RWPE1 (cell line): ENCODE data around the gene PRRG1.

Experiments
- CTCF ChIA-PET: fragments of 350-600 bp; sonication (Branson Sonifier 250); formaldehyde crosslinking; extraction: SDS; loops from one replicate; lab custom pipeline; 2021; lab: Yijun Ruan, JAX
- POLR2A ChIA-PET: fragments of 400-600 bp; formaldehyde crosslinking; extraction: SDS; loops from one replicate; lab custom pipeline; 2020; ENCODE audit warnings: antibody characterized with exemption; ENCODE audit not compliant: low non-redundant PET; lab: Yijun Ruan, JAX
- DNase-seq: peaks from one replicate; pipeline ENCODE4 v3.0.0; 2012; ENCODE audit warnings: low spot score
- H3K27ac ChIP-seq: fragments of 450-650 bp; 2 replicates; pipeline ENCODE4 v1.5.1; 2017
- CTCF ChIP-seq: fragments of 450-650 bp; conservative IDR thresholded peaks from 2 replicates; pipeline ENCODE4 v1.5.1; 2017; ENCODE audit warnings: low read depth, mild to moderate bottlenecking

The PRRG1 gene

GRCh38 chrX:37348971-37349220 is 268 bp upstream of the PRRG1 start:
- no peak for DNase-seq
- peak overlapping the region; percentile 85 for H3K27ac ChIP-seq
- TF ChIP-seq CTCF, result no peak
- ChIA-PET CTCF (no interaction called here), POLR2A (no interaction called here)

- POLR2A ChIA-PET, result no interaction called here
- CTCF ChIA-PET, result interaction anchor here (0.7 kb wide), 1 partner anchor 273 kb away, joined by 4 read pairs; no protein-coding TSS in a partner anchor
- H3K27ac ChIP-seq, result peak overlapping the region; percentile 85
- TF ChIP-seq CTCF, result no peak
- DNase-seq, result no peak
Measured at GRCh38 chrX:37350034-37350365, 836 bp downstream of the PRRG1 start.

- no peak for TF ChIP-seq CTCF
- no peak for DNase-seq
- CTCF ChIA-PET, result no interaction called here
- POLR2A ChIA-PET, result no interaction called here
- no peak overlapping the region for H3K27ac ChIP-seq
Measured at GRCh38 chrX:37353646-37354045, 4.5 kb downstream of the PRRG1 start.

GRCh38 chrX:37357436-37357835 is 8.3 kb downstream of the PRRG1 start:
- ChIA-PET CTCF (no interaction called here), POLR2A (no interaction called here)
- no peak for TF ChIP-seq CTCF
- no peak for DNase-seq
- H3K27ac ChIP-seq, result no peak overlapping the region

GRCh38 chrX:37361596-37361995 is 12.4 kb downstream of the PRRG1 start:
- no peak for TF ChIP-seq CTCF
- no peak overlapping the region for H3K27ac ChIP-seq
- ChIA-PET POLR2A (no interaction called here), CTCF (no interaction called here)
- DNase-seq, result no peak

GRCh38 chrX:37364666-37365065 is 15.5 kb downstream of the PRRG1 start:
- ChIA-PET POLR2A (no interaction called here), CTCF (no interaction called here)
- no peak for DNase-seq
- TF ChIP-seq CTCF, result no peak
- H3K27ac ChIP-seq, result no peak overlapping the region

- ChIA-PET POLR2A (no interaction called here), CTCF (no interaction called here)
- DNase-seq, result no peak
- no peak for TF ChIP-seq CTCF
- no peak overlapping the region for H3K27ac ChIP-seq
Measured at GRCh38 chrX:37367946-37368345, 18.8 kb downstream of the PRRG1 start.
